ENCODE results near the gene KIRREL3.

KIRREL3 gene

GRCh38 chr11:126949066-126949891 lies 51.3 kb downstream of the KIRREL3 start:
- no peak for FAIRE-seq

DNA sequence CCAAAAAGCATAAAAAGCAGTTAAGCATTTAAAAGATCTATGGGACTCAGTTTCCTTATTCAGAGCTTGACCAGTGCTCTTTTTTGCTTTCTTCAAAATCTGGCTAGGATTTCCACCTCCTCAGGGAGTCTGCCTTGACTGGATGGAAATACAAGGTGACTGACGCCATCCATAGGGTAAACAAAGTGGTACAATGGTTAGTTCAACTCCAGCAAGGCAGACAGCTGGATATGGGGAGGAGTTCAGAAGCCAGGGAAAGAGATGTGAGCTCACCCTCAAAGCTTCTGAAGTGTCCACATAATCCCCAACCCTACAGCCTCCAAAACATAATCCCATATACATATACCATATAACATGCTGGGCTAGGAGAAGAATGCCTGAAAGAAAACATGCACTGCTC lies 52.0 kb downstream of the KIRREL3 start:
- no peak for FAIRE-seq

- no peak for FAIRE-seq
These were observed 55.3 kb downstream of the KIRREL3 start for GRCh38 chr11:126945319-126945718.

- FAIRE-seq: no peak
These were observed 57.3 kb downstream of the KIRREL3 start for GRCh38 chr11:126943316-126943715.

DNA sequence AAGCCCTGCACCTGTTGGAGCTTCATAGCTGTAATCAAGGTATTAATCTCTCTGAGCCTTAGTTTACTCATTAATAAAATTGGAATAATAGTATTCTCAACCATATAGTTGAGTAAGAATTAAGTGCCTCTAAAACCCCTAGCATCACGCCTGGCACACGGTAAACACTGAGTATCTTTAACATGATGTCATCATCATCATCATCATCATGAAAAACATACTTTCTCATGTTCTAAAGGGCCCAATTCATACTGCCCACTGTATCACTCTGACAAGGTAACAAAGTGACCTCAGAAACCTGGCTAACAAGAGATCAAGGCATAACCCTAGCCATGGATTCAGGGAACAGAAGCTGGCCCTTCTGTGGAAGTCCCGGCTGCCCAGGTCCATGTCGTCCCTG lies 58.4 kb downstream of the KIRREL3 start:
- no peak for FAIRE-seq

DNA sequence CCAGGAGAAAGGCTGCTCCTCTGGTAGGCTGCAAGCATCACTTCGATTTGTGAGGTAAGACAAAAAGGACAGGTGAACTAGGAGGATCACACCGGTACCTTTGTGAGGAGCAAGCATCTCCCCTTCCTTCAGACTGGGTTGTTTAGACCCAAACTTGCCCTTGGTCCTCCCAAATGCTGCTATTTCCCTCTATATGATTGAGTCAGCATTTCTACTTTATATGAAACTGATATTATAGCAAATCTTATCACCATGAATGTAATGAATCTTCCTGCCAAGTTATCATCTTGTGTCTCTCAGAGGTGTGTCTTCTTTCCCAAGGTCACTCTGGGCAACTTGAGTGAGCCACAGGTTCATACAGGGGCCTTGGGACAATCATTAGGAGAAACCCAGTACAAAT lies 61.0 kb downstream of the KIRREL3 start:
- FAIRE-seq: no peak

DNA sequence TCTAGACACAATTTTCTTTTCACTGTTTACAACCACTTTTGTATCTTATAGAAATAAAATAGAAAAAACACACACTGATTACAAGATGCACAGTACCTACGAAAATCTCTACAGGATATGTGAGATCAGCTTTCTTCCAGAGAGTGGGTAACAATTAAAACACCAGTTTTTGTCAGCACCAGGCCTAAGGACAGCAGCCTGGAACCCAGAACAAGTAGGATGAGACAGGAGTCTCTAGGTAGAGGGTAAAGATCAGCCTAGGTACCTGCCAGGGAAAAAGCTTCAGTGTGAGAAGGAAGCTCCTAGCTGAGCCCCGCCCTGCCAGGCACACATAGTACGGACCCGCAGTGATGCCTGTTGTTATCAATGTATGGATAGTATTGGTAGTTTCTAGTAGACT lies 61.9 kb downstream of the KIRREL3 start:
- FAIRE-seq: no peak

DNA sequence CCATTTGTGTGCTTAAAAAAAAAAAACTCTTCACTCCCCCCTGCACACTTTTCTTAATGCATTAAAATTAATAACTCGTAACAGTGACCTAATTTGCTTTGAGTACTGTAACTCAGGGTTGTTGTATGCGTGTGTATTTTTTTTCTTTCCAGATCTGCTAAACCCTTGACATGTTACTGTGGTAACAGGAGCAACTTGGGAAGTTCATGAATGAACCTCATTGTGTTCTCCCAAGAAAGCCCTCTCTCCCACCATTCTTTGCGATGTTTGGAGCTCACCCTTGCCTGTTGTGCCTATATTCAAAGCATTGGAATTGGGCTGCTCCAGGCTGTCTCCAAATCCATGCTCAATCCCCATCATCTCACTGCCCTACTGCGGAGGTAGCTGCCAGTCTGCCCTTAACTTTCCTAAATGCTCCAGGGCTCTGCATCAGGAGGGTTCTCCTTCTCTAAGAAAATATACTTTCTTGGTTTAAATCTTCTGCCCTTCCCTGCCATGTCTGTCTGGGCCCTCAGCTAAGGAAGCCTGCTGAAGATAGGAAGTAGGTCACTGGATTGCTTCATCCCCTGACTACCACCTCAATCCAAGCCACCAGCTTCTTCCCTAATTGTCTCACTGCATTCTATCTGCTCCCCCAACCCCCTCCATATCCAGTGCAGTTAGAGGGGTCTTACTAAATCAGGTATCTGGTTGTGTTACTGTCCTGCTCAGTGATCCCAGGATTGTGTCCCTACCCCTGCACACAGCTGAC lies 70.3 kb downstream of the KIRREL3 start:
- no peak for FAIRE-seq

GRCh38 chr11:126929179-126930061 lies 71.2 kb downstream of the KIRREL3 start:
- FAIRE-seq: no peak

- FAIRE-seq: no peak
These were observed 72.9 kb downstream of the KIRREL3 start for GRCh38 chr11:126927623-126928022.

DNA sequence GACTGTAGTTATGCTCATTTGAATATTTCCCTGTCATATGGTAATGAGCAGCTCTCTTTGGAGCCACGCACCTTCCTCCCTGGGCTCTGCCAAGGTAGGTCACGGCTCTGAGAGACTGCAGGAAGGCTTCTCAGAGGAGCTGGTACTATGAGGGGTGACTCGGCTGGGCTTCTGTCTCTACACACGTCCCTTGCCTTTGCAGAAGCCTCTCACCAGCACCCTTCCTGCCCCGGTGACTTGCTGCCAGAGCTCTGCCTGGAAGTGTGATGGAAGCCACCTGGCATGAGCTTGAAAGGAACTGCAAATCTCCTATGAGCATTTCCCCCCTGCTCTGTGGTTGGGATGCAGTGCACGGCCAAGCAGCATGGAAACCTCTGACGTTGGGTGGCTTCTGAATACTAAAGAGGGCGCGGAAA lies 74.2 kb downstream of the KIRREL3 start:
- no peak for FAIRE-seq

DNA sequence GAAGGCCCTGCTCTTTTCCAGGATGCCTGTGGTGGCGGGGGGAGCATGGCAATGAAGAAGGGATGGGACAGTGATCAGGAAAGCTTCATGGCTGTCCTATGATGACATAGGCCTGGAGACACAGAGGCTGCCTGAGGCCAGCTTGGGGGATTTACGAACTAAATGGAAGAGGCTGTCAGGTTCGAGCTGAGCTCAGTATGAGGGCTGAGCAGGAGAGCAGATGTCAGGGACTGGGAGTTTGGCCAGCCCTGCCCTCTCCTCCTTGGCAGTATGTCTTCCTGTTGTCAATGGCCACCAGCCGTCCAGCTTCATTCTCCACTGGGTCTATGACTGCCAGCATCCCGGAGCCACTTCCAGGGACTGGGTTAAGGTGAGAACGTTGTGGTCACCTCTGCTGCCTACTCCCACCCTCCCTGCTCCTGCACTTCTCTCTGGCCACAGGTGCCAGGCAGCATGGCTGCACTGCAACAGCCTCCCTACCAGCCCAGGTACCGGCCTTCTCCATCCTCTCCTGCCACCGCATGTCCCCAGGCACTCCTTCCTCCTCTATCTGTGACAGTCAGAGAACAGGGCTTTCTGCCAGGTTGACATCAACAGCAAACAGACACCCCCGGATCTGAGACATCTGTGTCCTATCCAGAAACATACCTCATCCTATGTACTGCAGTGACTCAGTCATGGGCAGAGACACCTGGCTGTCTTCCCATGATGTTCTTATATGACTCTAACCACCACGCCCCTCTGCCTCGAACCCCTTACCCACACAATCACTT lies 75.1 kb downstream of the KIRREL3 start:
- FAIRE-seq: no peak

DNA sequence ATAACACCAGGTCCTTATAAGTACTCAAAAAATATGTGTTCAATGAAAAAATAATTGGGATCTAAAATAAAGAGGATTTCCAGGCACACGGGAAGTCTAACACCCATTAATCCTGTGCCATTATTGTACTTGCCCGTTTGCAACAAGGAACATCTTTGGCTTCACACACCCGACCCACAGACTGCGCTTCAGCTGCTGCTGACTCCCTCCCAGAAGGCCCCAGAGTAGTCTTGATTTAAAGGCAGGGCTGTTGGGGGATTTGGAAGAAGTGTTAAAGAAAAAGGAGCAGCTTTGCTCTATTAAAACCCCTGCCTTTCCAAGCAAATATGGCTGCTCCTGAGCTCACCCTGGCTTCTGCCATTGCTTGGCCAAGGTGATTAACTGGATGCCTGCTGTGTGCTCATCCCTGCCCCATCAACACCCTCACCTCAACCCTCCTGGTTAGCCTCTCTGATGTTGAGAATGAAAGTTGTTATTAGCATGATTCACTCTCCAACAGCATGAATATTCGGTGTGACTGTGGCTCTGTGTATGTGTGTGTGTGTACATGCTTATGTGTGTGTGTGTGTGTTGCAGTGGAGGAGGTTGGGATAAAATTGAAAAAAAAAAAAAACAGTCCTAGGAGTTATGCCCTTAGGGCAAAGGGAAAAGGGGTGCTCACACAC lies 76.1 kb downstream of the KIRREL3 start:
- FAIRE-seq: no peak

DNA sequence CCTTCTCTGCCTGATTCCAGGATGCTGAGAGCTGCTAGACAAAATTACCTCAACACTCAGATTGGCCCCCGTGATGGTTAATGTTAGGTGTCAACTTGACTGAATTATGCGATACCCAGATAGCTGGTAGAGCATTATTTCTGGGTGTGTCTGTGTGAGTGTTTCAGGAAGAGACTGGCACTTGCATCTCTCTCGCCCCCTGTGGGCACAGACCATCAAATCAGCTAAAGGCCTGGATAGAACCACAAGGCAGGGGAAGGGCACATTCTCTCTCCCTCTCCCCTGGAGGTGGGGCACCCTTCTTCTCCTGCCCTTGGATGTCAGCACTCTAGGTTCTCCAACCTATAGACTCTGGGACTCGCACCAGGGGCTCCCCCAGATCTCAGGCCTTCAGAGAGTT lies 79.7 kb downstream of the KIRREL3 start:
- FAIRE-seq: no peak

DNA sequence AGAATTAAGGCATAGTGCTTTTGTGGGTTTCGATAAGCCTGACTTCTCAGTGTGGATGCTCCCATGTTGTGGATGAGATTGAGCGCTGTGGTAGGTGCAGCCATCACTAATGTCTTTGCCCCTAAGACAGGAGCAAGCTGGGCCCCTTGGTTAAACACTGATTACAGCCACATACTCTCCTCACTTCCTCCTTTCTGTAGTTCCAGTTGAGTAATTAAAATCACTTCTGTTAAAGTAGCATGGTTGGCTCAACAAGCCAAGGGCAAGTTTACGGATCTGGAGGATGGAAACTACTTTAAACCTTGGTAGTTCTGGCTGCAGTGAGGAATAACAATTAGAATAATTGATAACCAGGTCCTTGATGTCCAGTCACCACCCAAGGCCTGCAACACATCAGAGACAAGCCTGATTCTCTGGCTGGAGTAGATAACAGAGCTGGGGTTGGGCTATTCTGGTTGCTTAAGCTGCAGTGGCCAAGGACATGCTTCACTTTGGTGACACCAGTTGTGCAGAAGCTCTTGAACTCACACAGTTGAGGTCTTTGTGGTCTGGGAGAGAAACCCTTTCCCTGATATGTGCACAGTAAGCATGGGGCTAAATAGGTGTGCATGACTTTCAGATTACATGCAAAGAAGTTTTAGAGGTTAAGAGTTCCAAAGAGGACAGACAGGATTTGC lies 81.3 kb downstream of the KIRREL3 start:
- FAIRE-seq: no peak

DNA sequence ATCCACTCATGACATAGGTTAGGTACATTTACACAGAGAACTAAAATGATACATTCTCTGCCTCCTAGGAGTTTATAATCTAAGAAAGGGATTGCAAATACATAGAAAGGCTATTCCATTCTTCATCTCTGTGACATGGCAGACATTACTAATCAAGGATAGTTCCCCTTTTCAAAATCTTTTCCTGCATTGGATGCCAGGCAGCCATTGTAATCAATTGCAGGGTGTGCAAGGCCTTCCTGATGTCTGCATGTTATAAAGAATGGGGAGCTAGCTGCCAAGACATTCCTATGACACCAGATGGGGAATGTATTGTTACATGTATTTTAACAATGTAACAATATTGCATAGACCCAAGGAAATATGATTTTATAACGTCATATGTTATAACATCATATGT lies 82.0 kb downstream of the KIRREL3 start:
- FAIRE-seq: no peak

GRCh38 chr11:126917531-126918204 lies 82.9 kb downstream of the KIRREL3 start:
- no peak for FAIRE-seq

DNA sequence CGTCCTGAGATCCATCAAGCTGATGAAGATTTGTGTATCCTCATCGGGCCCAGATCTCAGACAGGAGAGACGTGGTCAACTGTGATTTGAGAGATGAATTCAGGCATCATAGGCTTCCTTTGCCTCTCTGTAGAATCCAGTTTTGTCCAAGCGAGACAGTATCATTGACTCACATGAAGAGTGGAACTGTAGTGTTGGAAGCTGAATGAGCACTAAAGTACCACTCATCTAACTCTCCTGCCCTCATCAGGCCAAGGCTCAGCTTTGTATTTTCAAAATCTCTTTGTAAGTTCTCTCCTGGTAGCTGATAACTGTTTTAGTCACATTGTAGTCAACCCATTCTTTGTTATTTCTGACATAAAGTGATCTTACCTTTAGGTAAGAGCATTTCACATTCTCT lies 85.1 kb downstream of the KIRREL3 start:
- FAIRE-seq: no peak

DNA sequence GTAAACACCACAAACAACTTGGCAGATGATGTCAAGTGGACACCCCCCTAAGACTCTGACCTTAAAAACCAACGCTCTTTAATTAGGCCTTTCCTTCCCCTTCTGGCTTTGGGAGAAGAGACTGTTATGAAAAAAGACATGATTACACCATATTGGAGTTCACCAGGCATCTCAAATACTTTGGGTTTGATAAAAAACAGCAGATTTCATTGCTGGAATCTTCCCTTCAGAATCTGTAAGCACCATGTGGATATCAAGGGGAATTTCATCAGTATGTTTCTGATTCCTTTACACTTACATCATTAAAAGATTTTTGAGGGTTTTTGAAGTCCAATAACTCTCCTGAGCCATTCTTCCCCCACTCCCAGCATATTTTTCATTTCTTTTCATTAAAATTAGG lies 85.6 kb downstream of the KIRREL3 start:
- FAIRE-seq: no peak

DNA sequence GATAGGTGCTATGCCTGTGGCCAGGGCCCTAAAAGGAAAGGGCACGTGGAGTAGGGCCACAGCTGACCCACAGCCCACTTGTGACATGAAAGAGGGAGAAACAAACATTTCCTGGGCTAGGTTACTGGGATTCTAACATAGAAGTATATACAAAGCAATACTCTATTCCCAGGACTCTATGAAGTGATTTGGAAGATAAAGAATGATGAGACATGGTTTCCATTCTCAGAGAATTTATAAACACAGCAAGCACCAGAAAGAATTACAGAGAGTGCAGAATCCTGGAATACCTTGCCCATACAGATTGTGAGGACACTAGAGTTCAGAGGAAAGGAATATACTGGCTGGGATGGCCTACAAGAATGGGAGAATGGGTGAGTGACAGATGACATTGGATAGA lies 86.4 kb downstream of the KIRREL3 start:
- FAIRE-seq: no peak

DNA sequence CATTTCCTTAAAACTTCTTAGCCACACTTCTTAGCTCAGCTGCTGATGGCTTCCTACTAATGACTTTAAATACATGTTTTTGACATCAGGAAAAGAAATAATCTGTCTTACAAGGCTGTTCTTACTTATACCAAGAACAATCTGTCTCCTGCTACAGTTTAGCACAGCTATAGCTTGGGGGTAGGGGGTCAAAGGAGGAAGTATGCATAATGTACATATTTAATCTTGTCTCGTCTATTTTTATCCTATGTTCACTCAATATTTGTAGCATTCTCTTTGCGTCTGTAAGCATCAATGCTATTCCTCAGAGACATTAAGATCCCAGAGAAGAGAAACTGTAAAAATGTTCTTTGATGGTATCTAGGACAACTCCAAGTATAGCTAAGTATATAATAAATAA lies 96.0 kb downstream of the KIRREL3 start:
- no peak for FAIRE-seq
